Activated CD4-positive, alpha-beta T cell treated with anti-CD3 and anti-CD28 coated beads for 1 hour (primary cell): ENCODE measurements around the gene CLEC3B.
"Not testable (repeated sequence)": the region's sequence is repeated elsewhere in the genome, so short reads cannot be mapped to it uniquely, and the experiment has no call there.

Source experiments
- DNase-seq: peaks from one replicate; pipeline ENCODE4 v3.0.0-alpha.2; 2020

Gene CLEC3B

GRCh38 chr3:45037720-45038455 lies 11.8 kb downstream of the CLEC3B start:
- DNase-seq, result peak; percentile 85

DNA sequence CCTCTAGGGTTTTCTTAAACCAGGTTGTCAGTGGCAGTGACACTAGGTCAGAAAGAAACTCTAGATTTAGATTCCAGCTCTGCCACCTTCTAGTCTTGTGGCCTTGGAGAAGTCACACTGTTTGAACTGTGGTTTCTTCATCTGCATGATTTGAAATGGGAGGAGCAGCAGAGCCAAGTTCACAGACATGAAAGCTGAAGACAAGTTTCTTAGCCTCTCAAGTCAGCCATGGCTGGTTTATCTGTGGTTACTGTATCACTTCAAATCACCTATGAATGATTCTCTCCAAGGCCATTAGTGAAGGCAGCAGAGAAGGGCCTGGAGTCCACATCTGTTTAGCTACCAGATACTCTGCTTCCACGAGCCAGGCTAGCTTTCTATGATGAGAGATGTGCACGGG lies 15.6 kb downstream of the CLEC3B start:
- DNase-seq, result no peak

DNA sequence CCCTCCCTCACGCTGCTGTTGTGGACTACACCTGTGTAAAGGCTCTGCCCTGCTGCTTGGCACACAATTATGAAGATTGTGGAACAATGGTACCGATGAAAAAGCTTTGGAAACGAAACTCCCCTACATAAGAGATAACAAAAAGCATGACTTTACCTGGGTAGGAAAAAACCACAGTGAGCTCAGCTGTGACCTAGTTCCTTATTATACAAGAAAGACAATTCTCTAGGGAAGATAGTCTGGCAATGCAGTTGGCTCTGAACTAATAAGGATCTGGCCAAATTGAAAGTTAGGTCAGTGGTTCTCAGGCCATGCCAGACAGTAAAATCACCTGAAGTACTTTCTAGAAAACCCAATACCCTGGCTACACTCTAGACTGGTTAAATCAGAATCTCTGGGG lies 16.1 kb downstream of the CLEC3B start:
- no peak for DNase-seq

GRCh38 chr3:45043728-45044299 lies 17.7 kb downstream of the CLEC3B start:
- no peak for DNase-seq

- DNase-seq, result no peak
Measured at GRCh38 chr3:45048244-45048643, 22.1 kb downstream of the CLEC3B start.

DNA sequence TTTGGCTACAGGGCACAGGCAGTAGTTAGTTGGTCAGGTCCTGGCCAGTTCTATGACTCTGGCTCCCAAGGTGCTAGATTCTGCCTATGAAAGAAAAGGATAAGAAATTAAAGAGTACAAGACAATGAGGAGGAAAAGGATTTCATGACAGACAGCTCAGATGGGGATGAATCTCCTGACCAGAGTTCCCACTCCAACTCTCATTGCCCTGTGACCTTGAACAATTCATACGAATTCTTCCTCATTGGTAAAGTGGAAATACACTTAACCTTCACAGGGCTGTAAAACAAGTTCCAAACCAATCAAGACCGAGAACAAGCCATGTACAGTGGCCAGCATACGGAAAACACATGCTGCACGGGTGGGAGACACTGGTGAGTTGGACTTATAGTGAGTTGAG lies 23.7 kb downstream of the CLEC3B start:
- DNase-seq, result no peak

GRCh38 chr3:45051685-45052084 lies 25.6 kb downstream of the CLEC3B start:
- DNase-seq, result no peak

DNA sequence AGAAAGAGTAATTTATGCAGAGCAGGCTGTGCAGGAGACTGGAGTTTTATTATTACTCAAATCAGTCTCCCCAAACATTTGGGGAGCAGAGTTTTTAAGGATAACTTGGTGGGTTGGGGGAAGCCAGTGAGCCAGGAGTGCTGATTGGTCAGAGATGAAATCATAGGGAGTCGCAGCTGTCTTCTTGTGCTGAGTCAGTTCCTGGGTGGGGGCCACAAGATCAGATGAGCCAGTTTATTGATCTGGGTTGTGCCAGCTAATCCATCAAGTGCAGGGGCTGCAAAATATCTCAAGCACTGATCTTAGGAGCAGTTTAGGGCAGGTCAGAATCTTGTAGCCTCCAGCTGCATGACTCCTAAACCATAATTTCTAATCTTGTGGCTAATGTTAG lies 27.7 kb downstream of the CLEC3B start:
- DNase-seq, result not testable (repeated sequence)

GRCh38 chr3:45054196-45054857 lies 28.2 kb downstream of the CLEC3B start:
- no peak for DNase-seq

DNA sequence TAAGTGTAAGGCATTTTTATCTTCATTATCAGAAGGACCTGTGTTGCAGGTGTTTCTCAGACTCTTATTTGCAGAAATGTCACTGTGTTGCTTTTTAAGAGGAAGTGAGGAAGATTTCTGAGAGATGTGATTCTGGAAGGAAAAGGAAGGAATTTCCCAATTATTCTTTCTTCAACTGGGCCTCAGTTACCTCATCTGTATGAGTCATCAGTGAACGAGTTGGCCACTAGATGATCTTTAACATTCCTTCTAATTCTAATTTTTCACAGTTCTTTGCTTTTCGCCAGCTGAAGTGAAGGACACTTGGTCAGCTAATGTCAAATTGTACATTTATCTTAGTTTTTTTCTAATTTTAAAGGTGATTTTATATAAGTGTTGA lies 28.9 kb downstream of the CLEC3B start:
- no peak for DNase-seq

DNA sequence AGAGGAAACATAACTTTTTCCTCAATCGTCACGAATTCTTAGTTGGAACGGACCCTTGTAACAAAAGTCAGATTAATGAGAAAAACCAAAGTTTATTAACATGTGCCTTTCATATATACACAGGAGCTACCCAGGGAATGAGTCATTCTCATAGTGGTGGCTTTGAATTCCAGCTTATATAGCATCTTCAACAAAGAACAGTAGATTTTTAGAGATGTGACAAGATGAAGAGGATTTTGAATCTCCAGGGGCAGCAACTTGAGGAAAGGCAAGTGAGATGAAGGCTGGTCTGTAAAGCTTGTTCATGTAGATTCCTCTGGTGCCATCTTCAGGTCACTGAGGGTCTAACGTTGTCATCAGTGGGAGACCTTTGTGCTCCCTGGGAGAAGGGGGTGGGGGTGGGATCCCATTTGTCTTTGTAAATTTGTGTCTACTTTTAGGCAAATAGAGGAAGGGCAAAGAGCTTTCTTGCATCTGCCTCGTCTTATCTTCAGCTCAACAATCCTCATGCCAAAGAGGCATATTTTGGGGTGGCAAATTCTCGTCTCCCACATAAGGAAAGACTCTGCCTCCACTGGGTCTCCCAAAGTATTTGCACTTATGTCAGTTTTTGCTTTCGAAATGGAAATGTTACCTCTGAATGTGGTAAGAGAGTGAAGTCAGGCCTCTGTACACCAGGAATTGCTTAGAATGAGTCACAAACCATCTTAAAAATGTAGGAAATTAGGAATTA lies 29.5 kb downstream of the CLEC3B start:
- no peak for DNase-seq

DNA sequence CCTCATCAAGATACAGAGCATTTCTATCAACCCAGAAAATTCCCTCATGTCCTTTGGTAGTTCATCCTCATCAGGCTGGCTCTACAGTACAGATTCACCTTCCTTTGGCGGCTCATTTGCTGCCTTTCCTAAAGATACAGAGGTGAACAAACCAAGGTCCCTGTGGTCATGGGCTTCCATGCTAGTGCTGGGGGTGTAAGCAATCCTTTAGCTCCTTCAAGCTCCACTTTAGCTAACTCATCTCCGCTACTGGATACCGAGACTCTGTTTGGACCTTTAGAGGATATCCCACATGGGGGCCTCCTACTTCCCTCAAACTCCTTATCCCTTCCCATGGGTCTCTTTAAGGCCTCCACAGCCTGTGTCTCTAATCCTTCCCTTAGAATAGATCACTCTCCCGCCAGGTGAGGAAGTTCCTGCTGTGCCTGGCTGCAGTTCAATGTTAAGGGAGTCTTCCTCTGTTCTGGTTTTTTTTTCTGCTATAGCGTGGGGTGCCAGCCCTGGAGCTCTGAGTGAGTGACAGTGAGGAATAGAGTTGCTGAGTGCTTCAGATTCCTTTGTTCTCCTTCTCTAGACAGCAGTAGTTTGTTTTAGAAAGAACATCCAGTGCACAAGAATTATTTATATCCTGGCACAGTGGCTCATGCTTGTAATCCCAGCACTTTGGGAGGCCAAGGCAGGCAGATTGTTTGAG lies 30.7 kb downstream of the CLEC3B start:
- no peak for DNase-seq

GRCh38 chr3:45057557-45057956 lies 31.5 kb downstream of the CLEC3B start:
- no peak for DNase-seq

- DNase-seq, result no peak
Measured at GRCh38 chr3:45059132-45059531, 33.0 kb downstream of the CLEC3B start.

DNA sequence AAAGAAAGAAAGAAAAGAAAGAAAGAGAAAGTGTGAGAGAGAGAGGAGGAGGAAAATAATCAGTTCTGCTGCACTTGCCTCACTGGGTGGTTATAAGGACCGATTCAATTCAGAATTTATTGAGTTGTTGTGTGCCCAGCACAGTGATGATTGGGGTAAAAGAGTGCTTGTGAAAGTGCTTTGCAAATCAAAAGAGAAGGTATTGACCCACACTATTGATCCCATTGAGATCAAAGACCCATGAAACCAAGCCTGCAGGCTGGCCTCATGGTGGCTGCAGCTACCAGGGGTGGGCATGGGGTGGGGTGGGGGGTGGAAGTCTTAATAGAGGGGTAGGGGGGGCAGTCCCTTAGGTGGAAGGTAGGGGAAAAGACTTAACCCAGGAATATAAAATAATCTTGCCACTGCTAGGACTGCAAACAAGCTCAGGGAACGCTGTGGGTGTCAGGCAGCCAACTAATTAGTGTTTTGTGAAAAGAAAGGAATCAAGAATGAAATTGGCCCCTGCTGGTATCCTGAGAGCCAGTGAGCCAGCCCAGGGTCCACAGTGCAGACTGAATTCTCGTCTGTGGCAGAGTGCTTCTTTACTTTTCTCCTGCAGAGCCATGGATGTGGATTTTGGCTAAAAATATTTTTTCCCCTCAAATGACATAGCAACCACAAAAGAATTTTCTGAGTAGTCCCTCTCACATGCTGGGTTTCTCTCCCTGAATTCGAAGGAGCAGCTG lies 34.2 kb downstream of the CLEC3B start:
- DNase-seq, result no peak

DNA sequence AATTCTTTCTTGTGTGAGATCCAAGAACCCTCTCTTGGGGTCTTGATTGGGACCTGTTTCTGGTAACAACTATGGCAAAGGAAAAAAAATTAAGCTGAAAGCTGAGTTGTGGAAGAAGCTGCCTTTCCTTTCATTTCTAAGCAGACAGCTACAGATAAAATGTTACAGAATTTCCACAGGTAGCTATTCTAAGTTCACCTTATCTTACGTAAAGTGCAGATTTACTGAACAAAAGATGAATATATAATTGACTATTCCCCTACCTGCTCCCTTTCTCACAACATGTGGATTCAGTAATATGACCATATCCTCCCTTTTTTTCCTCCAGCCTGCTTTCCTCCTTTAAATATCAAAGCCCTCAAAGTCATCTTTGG lies 36.6 kb downstream of the CLEC3B start:
- DNase-seq, result no peak

DNA sequence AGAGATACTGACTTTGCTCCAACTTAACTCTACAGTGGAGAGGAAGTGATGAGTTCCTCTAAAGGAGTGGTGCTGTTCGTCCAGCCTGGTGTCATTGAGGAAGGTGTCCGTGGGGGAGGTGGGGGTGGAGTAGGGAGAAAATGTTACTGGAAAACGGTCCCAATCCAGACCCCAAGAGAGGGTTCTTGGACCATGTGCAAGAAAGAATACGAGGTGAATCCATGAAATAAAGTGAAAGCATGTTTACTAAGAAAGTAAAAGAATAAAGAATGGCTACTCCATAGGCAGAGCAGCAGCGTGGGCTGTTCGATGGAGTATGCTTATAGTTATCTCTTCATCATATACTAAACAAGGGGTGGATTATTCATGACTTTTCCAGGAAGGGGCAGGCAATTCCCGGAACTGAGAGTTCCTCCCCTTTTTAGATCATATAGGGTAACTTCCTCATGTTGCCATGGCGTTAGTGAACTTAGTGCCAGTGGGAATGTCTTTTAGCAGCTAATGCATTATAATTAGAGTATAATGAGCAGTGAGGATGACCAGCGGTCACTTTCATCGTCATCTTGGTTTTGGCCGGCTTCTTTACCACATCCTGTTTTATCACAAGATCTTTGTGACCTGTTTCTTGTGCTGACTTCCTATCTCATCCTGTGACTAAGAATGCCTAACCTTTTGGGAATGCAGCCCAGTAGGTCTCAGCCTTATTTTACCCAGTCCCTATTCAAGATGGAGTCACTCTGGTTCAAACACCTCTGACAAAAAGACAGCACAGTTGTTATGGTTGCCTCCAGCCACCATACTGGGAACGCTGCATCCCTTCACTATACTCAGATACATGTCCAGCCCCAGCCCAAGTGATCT lies 38.6 kb downstream of the CLEC3B start:
- no peak for DNase-seq

GRCh38 chr3:45065373-45065720 lies 39.2 kb downstream of the CLEC3B start:
- no peak for DNase-seq

- DNase-seq, result no peak
Measured at GRCh38 chr3:45066109-45066801, 40.2 kb downstream of the CLEC3B start.

DNA sequence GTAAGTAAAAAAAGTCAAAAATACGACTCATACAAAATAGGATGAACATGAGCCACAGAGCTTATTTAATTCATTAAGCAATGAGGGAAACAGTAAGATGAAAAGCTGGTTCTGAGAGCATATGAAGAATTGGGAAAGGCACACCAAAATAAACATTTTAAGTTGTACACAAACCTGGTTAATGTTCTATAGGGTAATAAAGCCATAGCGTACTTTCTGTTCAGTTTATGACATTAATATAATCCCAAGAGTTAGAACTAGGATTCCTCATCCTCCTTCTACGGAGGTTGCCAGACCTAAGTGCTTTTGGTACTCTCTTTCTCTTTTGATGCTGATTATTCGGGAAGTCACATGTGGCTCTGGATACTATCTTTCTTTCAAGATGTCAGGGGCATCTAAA lies 41.4 kb downstream of the CLEC3B start:
- no peak for DNase-seq

GRCh38 chr3:45067941-45068340 lies 41.8 kb downstream of the CLEC3B start:
- no peak for DNase-seq
